ENCODE results near the gene NDUFV1.

Gene NDUFV1

GRCh38 chr11:67640758-67641337 is 34.1 kb downstream of the NDUFV1 start:
- no peak for DNase-seq

DNA sequence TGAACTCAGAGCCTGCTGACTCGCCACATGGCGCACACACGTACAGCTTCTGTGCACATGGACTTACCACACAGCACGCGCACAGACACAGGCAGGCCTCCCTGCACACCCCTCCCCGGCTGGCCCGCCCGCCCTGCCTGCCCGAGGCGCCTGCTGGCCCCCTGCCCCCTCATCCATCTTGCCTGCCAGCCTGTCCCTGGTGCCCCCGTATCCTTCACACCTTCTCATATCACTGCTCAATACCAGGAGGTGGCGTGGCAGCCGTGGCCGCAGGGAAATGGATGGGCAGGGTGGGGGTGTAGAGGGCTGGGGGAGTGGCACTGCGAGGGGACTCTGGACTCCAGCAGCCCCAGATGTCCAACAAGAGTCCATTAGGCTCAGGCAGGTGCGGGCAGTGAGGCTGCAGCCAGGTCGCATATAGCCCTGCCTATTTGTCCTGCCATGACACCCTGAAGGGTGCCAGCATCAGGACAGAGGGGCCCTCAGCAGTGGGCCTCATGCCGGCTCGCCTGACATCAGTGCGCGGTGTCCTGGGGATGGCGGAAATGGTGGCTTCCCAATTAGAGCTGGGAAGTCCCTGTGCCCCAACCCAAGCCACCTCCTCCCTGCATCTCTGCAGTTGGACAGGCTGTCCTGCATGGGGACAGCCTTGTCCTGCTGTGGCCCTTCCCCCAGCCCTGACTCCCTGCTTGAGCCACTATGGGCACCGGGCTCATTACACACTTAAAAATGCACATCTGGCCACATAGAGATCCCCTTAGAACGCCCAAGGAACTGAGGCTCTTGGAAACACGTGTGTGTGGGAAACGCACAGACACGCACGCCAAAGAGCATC is 34.8 kb downstream of the NDUFV1 start:
- no peak for DNase-seq

DNA sequence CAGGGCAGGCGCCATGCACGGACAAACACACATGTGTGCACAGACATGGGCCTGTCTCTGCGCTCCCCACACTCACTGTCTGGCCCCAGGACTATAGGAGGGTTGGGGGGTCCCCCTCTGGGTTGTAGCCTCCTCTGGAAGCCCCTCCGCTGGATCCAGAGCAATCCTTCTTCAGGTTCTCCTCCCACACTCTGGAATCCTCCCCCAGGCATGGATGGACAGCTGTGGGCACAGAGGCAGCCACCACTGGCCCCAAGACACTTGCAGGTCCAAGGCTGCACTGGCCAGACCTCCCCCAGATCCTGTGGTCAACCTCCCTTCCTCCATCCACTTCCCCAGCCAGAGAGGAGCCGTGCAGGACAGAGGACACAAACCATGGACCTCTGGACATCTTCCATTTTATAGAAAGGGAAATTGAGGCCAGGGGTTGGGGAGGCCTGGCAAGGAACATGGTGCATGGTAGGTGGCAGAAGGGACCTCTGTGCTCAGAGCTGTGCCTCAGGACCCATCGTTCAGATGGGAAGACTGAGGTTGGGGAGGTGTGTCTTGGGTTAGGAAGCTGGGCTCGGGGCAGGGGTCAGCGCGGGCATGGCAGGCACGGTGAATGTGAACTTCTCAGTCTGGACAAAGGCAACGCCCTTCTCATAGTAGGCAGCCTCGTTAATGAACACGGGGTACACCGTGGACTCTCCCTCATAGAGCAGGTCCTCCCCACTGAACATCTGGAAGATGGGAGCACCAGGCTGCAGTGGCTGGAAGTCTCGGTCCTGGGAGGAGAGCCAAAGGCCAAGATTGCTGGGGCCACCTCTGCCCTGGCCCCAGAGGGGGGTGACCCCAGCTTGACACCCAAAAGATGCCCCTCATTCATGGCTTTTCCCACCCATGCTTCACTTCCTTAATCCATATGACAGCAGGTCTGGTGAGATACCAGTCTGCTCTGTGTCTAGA is 35.7 kb downstream of the NDUFV1 start:
- DNase-seq, result no peak

GRCh38 chr11:67644042-67644441 is 37.3 kb downstream of the NDUFV1 start:
- no peak for DNase-seq

GRCh38 chr11:67644472-67645418 is 38.0 kb downstream of the NDUFV1 start:
- DNase-seq, result no peak

DNA sequence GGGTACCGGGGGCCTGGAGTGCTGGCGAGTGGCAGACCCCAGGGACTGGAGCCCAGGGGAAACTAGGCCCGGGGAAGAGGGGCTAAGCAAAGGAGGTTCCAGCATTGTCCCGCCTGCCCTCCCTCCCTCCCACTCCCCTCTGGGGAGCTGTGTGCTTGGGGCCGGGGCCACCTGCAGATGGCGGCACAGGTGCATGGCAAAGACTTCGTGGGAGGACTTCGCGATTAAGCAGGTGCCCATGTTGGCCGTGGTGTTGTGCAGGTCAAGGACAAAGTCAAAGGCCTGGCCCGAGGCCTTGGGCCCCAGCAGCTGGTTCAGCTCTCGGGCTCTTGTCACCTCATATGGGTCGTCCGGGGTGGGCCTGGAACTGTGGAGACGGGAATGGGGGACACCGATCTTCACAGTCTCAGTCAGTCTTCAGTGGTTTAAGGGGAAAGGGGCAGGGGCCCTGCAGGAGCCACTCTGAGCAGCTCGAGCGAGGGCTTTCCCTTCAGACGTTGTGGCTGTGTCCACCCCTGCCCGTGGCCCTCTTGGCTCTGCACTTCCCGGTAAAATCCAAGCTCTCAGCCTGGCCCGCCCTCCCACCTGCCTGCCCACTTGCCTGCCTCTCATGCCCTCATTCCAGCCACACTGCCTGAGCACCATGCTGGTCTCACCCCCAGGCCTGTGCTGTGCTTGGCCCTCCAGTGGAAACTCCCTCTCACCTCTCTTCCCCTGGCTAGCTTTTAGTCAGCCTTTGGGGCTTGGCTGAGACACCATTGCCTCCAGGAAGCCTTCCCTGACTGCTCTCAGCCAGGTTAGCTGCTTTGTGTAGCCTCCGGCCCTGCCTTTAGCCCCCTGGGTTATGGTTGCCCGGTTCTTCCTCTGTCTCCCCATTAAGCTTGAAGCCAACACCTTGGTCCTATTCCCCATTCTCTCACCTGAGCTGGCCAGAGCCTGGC is 39.1 kb downstream of the NDUFV1 start:
- no peak for DNase-seq

DNA sequence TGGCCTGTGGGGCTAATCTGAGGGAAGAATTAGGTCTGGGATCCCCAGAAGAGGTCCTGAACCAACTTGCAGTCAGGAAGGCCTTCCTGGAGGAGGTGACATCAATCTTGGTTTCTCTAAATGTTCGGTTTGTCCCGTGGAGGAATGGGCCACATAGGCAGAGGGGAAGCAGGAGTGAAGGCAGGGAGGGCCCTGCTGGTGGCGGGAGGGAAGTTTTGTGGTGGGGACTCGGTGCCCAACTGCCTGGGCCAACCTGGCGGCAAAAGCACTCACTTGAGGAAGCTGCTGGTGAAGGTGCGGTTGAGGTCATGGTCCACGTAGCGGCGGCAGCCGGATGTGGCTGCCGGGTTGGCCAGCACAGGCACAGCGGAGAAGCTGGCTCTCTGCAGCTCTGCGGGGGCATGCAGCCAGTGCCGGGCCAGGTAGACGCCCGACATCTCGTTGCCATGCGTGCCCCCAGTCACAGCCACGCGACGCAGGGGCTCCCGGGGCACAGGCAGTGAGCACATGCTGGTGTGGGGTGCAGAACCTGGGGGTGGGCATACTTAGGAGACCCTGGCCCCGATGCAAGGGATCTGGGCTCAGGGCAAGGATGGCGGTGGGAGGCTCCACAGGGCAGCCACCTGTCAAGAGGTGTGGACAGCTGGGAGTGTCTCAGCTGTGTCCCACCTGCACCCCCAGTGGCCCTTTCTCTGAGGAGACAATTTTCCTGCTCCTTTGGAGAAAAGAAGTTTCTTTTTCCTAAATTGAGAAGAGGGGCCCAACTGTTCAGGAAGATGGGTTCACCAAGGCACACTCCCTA is 40.0 kb downstream of the NDUFV1 start:
- peak; percentile 11 for DNase-seq

DNA sequence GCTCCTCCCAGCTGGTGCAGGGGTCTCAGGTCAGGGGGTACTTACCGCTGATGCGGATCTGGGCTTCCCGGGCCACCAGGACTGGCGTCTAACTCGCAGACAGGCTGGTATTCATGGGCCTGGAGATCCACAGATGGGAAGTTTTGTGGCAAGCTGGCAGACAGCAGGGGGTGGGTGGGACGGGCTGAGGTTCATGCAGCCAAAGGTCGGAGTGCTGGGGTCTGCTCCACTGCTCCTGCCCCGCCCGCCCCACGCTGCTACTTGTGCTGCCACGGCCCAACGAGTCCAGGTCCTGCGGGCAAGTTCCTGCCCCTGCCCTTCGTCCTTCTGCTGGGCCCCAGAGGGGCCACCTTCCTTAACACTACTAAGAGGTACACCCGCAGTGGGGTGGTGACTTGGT is 40.7 kb downstream of the NDUFV1 start:
- DNase-seq, result no peak

DNA sequence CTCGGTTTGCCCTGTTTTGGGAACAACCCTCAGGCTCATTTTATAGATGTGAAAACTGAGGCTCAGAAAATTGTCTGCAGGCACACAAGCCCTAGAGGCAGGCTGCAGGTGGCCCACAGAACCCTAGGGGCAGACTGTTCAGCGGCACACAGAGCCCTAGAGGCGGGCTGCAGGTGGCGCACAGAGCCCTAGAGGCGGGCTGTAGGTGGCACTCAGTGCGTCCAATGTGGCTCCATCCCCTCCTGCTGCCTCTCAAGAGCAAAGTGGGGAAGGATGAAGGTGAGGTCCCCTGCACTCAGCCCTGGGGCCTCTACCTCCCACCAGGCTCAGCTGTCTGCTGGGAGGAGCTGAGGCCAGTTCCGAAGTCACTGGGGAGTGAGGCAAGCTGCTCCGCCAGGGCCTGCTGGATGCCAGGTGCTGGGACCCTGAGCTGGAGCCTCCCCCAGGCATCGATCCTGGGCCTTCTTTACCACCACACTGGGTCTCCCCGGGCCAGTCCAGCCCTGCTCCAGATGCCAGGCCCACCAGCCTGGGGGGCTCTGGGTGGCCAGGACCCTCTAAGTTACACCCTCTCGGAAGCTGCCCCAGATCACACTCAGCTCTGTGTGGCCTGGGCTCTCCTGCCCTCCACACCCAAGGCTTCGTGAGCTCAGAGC is 41.5 kb downstream of the NDUFV1 start:
- peak; percentile 50 for DNase-seq

GRCh38 chr11:67648796-67649613 is 42.3 kb downstream of the NDUFV1 start:
- DNase-seq, result no peak

GRCh38 chr11:67649634-67650510 is 43.1 kb downstream of the NDUFV1 start:
- DNase-seq, result no peak

DNA sequence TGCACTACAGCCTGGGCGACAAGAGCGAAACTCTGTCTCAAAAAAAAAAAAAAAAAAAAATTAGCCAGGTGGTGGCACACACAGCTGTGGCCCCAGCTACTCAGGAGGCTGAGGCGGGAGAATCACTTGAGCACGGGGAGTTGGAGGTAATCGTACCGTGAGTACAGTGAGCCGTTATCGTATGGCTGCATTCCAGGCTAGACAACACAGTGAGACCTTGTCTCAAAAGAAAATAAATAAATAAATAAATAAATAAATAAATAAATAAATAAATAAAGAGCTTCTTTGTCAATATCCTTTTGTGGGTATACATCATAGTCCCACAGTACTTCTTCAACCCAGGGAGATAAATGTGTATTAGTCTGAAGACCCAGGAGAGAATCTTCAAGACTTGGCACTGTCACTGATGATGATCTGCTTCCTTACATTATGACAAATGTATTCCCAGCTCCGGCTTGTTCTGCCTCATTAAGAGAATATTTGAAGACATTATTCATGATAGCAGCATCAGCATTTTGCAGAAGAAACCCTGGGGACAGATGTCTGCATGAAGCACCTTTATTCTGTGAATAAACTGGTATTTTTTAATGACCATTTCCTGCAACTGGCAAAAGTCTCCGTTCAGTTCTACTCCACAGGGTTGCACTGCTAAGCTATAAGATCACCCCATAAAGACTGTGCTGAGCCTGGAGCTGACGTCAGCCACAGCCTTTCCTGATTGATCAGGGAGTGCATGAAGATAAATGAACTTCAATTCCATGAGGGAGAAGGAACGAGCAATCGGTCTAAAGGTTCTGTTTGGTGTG is 45.4 kb downstream of the NDUFV1 start:
- no peak for DNase-seq

DNA sequence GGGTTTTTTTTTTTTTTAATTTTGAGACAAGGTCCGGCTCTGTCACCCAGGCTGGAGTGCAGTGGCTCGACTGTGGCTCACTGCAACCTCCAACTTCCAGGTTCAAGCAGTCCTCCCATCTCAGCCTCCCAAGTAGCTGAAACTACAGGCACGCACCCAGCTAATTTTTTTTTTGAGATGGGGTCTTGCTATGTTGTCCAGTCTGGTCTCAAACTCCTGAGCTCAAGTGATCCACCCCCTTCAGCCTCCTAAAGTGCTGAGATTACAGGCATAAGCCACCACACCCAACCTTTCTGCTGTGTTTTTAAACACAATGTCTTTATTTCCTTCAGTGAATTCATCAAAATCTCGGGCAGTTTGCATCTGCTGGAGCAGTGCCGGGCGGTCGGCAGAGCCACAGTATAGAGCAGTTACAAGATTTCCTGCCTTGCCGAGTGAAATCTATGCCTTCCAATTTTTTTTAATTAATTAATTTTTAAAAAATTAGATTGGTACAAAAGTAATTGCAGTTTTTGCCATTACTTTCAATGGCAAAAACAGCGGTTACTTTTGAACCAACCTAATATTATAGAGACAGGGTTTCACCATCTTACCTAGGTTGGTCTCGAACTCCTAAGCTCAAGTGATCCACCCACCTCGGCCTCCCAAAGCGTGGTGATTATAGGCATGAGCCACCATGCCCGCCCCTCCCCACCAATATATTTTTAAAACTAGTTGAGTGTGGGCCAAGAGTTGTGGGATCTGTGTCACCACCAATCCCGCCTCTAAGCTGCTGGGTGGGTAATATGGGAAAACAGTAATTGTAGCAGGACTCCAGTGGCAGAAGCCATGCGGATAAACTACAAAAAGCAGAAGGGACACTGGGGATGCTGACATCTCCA is 46.5 kb downstream of the NDUFV1 start:
- no peak for DNase-seq

- no peak for DNase-seq
Observed at GRCh38 chr11:67654225-67654624, 47.5 kb downstream of the NDUFV1 start.

DNA sequence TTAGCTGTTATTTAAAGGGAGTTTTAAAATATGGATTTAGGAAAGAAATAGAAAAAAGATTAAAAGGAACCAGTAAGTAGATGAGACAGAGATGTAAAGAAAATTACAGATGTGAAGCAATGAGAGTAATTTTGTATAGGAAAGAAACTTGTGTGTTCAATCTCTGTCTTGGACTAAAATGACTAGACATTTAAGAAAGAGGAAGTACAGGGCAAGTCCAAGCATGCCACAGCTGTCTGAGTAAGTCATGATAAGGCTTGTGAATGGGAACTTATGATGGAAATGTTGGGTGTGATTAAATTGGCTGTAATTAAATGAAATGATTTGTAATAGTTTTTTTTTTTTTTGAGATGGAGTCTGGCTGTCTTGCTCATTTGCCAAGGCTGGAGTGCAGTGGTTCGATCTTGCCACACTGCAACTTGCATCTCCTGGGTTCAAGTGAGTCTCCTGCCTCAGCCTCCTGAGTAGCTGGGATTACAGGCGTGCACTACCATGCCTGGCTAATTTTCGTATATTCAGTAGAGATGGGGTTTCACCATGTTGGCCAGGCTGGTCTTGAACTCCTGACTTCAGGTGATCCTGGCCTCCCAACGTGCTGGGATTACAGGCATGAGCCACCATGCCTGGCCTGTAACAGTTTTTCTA is 49.7 kb downstream of the NDUFV1 start:
- no peak for DNase-seq

Measured in activated CD4-positive, alpha-beta T cell treated with anti-CD3 and anti-CD28 coated beads, Interleukin-2, amount 50 U/mL, for 1 hour (primary cell).